Esophagus (tissue), 2 donors: ENCODE data around the gene SC5D. TPM values are rescaled to one million over a fixed set of nuclear protein-coding genes. Genes with fewer than 3 reads are reported as not detected.

ENCODE experiments used
- H3K27ac ChIP-seq, 2 donors: one replicate each; pipeline ENCODE4 v1.5.1; 2013; ENCODE audit warnings: low read depth in 2 of 2, mild to moderate bottlenecking in 2 of 2, inconsistent platforms in 1 of 2, low read length in 1 of 2, moderate library complexity in 1 of 2
- H3K27me3 ChIP-seq, 2 donors: one replicate each; pipeline ENCODE4 v1.6.1; 2013; ENCODE audit warnings: low read length in 2 of 2, control low read depth in 1 of 2, mild to moderate bottlenecking in 1 of 2; ENCODE audit not compliant: insufficient read depth in 2 of 2, control insufficient read depth in 1 of 2
- H3K36me3 ChIP-seq, 2 donors: one replicate each; pipeline ENCODE4 v1.6.1; 2013; ENCODE audit warnings: low read length in 1 of 2; ENCODE audit not compliant: control insufficient read depth in 2 of 2, insufficient read depth in 2 of 2
- H3K4me1 ChIP-seq, 2 donors: one replicate each; pipeline ENCODE4 v1.6.1; 2013; ENCODE audit warnings: low read length in 1 of 2; ENCODE audit not compliant: control insufficient read depth in 2 of 2, insufficient read depth in 2 of 2
- H3K4me3 ChIP-seq, 2 donors: one replicate each; pipeline ENCODE4 v1.5.1; 2013; ENCODE audit warnings: low read length in 2 of 2, mild to moderate bottlenecking in 2 of 2, low read depth in 1 of 2, moderate library complexity in 1 of 2
- H3K9me3 ChIP-seq, 2 donors: one replicate each; pipeline ENCODE4 v1.6.1; 2013; ENCODE audit warnings: mild to moderate bottlenecking in 2 of 2, low read depth in 1 of 2, low read length in 1 of 2, moderate library complexity in 1 of 2; ENCODE audit not compliant: control insufficient read depth in 2 of 2, insufficient read depth in 1 of 2
- WGBS, 2 donors: extraction: QIAGEN DNeasy Blood & Tissue Kit; methylation state at CpG; one replicate each; pipeline ENCODE4 v1.1.7; 2013; 5-methylcytosine and 5-hydroxymethylcytosine counted together
- polyA plus RNA-seq, 2 donors: library from polyadenylated mRNA; stranded (reverse); fragments of 200-250 nt; gene quantifications; one replicate each; pipeline ENCODE4 v1.2.3, GENCODE V29; 2013
- donor health status: healthy with polysubstance abuse.
- donor health status: Bipolar disorder and iron deficiency.

The SC5D gene
- polyA plus RNA-seq, 2 donors: 37.2 to 40.6 TPM

- no peak overlapping the region for H3K27ac ChIP-seq
- WGBS, 2 donors: 58 to 77% methylated on average over 7 of the region's 7 CpGs
- H3K4me3 ChIP-seq: no peak overlapping the region
- H3K36me3 ChIP-seq: no peaks in the 10 kb centered on the region
- H3K27me3 ChIP-seq: peaks cover 0 to 3% of the 10 kb centered on the region in 2 donors
- no peaks in the 10 kb centered on the region for H3K4me1 ChIP-seq
- no peaks in the 10 kb centered on the region for H3K9me3 ChIP-seq
Observed at GRCh38 chr11:121348220-121348875, 55.8 kb downstream of the SC5D start.

- Histone ChIP-seq H3K9me3 (no peaks in the 10 kb centered on the region), H3K4me3 (no peak overlapping the region), H3K4me1 (no peaks in the 10 kb centered on the region), H3K27ac (no peak overlapping the region), H3K36me3 (no peaks in the 10 kb centered on the region), H3K27me3 (peaks cover 0 to 3% of the 10 kb centered on the region in 2 donors)
- 62 to 77% methylated on average over 1 of the region's 1 CpG for WGBS, 2 donors
Observed at GRCh38 chr11:121349790-121350189, 57.2 kb downstream of the SC5D start.

- Histone ChIP-seq H3K4me3 (no peak overlapping the region), H3K27ac (no peak overlapping the region), H3K4me1 (no peaks in the 10 kb centered on the region), H3K9me3 (no peaks in the 10 kb centered on the region), H3K36me3 (no peaks in the 10 kb centered on the region), H3K27me3 (peaks cover 0 to 3% of the 10 kb centered on the region in 2 donors)
- WGBS, 2 donors: 72 to 76% methylated on average over 3 of the region's 3 CpGs
Observed at GRCh38 chr11:121350314-121351082, 57.9 kb downstream of the SC5D start.

- no peaks in the 10 kb centered on the region for H3K4me1 ChIP-seq
- WGBS, 2 donors: 73% methylated on average over 7 of the region's 7 CpGs
- H3K27ac ChIP-seq: no peak overlapping the region
- H3K27me3 ChIP-seq: peaks cover 0 to 3% of the 10 kb centered on the region in 2 donors
- H3K4me3 ChIP-seq: no peak overlapping the region
- H3K9me3 ChIP-seq: no peaks in the 10 kb centered on the region
- H3K36me3 ChIP-seq: no peaks in the 10 kb centered on the region
Observed at GRCh38 chr11:121351083-121351630, 58.6 kb downstream of the SC5D start.

GRCh38 chr11:121352251-121352891 lies 59.8 kb downstream of the SC5D start:
- Histone ChIP-seq H3K4me1 (peaks cover 0 to under 1% of the 10 kb centered on the region in 2 donors), H3K27ac (no peak overlapping the region), H3K36me3 (no peaks in the 10 kb centered on the region), H3K27me3 (no peaks in the 10 kb centered on the region), H3K4me3 (no peak overlapping the region), H3K9me3 (no peaks in the 10 kb centered on the region)
- 57 to 65% methylated on average over 8 of the region's 8 CpGs for whole genome bisulfite sequencing, 2 donors

- Histone ChIP-seq H3K36me3 (no peaks in the 10 kb centered on the region), H3K4me3 (no peak overlapping the region), H3K27me3 (no peaks in the 10 kb centered on the region), H3K4me1 (peaks cover 0 to 4% of the 10 kb centered on the region in 2 donors), H3K9me3 (no peaks in the 10 kb centered on the region), H3K27ac (no peak overlapping the region)
- WGBS, 2 donors: 92 to 98% methylated on average over 1 of the region's 1 CpG
Observed at GRCh38 chr11:121354192-121354591, 61.6 kb downstream of the SC5D start.

- H3K27me3 ChIP-seq: no peaks in the 10 kb centered on the region
- no peaks in the 10 kb centered on the region for H3K36me3 ChIP-seq
- peaks cover 0 to 4% of the 10 kb centered on the region in 2 donors for H3K4me1 ChIP-seq
- H3K9me3 ChIP-seq: no peaks in the 10 kb centered on the region
- 85 to 91% methylated on average over 3 of the region's 3 CpGs for WGBS, 2 donors
- H3K4me3 ChIP-seq: no peak overlapping the region
- H3K27ac ChIP-seq: no peak overlapping the region
Observed at GRCh38 chr11:121356357-121356756, 63.8 kb downstream of the SC5D start.

Other genes starting within 250 kb of the SC5D start
- under 1 TPM; 0.09 to 0.22 TPM for gene TECTA, start 191.5 kb upstream of the SC5D start, polyA plus RNA-seq
- 1 to 10 TPM; 2.5 to 3.0 TPM for gene SORL1, start 159.5 kb downstream of the SC5D start, polyA plus RNA-seq